ENCODE measurements around the gene LHX3. TPM values are rescaled to one million over a fixed set of nuclear protein-coding genes. Genes with fewer than 3 reads are reported as not detected.
A peak's percentile ranks its signal among the peaks of the same experiment; 100 is the strongest.

LHX3 gene
- total RNA-seq, 2 experiments from 2014 or later, result 0.11 to 0.16 TPM

GRCh38 chr9:136231478-136232297, 26.8 kb upstream of the LHX3 start:
- Histone ChIP-seq H3K4me1 (ENCODE audit: insufficient read depth, low read length) (peaks cover 21% of the 10 kb centered on the region), H3K27me3 (ENCODE audit: control insufficient read depth in 1 of 2, insufficient read depth in 2 of 2, low read length in 2 of 2) (no peaks in the 10 kb centered on the region), H3K27ac (ENCODE audit: low read depth in 1 of 2, low read length in 2 of 2) (no peak overlapping the region), H3K4me3 (ENCODE audit: low read length) (peak overlapping the region; percentile 21), H3K9me3 (ENCODE audit: control insufficient read depth in 1 of 2, insufficient read depth in 1 of 2, low read length in 2 of 2) (no peaks in the 10 kb centered on the region), H3K36me3 (ENCODE audit: insufficient read depth, low read length) (peaks cover 16% of the 10 kb centered on the region)
- Mint-ChIP-seq H3K4me1 (ENCODE audit: low read depth) (peaks cover 15% of the 10 kb centered on the region), H3K4me3 (peak overlapping the region; percentile 86), H3K27me3 (no peaks in the 10 kb centered on the region), H3K27ac (peak overlapping the region; percentile 83), H3K36me3 (ENCODE audit: low read depth) (peaks cover 21% of the 10 kb centered on the region), H3K9me3 (no peaks in the 10 kb centered on the region)
- no peak for TF ChIP-seq CTCF (IDR thresholded peaks at IDR 0.05)
- peak in 7 of 14 experiments; percentile 12 to 70 (median 40) for DNase-seq
- CTCF ChIA-PET, result no interaction called here
- POLR2A ChIA-PET, result no interaction called here
- intact Hi-C loops (cut with DNase I, micrococcal nuclease), result no loop called here
- ATAC-seq (ENCODE audit: poor library complexity), result peak; percentile 89

- Histone ChIP-seq H3K4me3 (ENCODE audit: low read length) (no peak overlapping the region), H3K27me3 (ENCODE audit: control insufficient read depth in 1 of 2, insufficient read depth in 2 of 2, low read length in 2 of 2) (no peaks in the 10 kb centered on the region), H3K27ac (ENCODE audit: low read depth in 1 of 2, low read length in 2 of 2) (no peak overlapping the region), H3K9me3 (ENCODE audit: control insufficient read depth in 1 of 2, insufficient read depth in 1 of 2, low read length in 2 of 2) (no peaks in the 10 kb centered on the region), H3K36me3 (ENCODE audit: insufficient read depth, low read length) (peaks cover 14% of the 10 kb centered on the region), H3K4me1 (ENCODE audit: insufficient read depth, low read length) (peaks cover 28% of the 10 kb centered on the region)
- peaks cover 22% of the 10 kb centered on the region for H3K36me3 Mint-ChIP-seq (ENCODE audit: low read depth)
- intact Hi-C loops (cut with DNase I, micrococcal nuclease), result no loop called here
- TF ChIP-seq CTCF (IDR thresholded peaks at IDR 0.05), result no peak
- H3K4me1 Mint-ChIP-seq (ENCODE audit: low read depth), result peaks cover 21% of the 10 kb centered on the region
- no peak overlapping the region for H3K4me3 Mint-ChIP-seq
- CTCF ChIA-PET, result no interaction called here
- DNase-seq, result no peak
- no peaks in the 10 kb centered on the region for H3K27me3 Mint-ChIP-seq
- POLR2A ChIA-PET, result no interaction called here
- H3K9me3 Mint-ChIP-seq, result no peaks in the 10 kb centered on the region
- no peak overlapping the region for H3K27ac Mint-ChIP-seq
- ATAC-seq (ENCODE audit: poor library complexity), result no peak
These were observed 25.8 kb upstream of the LHX3 start for GRCh38 chr9:136230773-136231172.

GRCh38 chr9:136230365-136230764, 25.4 kb upstream of the LHX3 start:
- no peak for ATAC-seq (ENCODE audit: poor library complexity)
- Histone ChIP-seq H3K36me3 (ENCODE audit: insufficient read depth, low read length) (peaks cover 10% of the 10 kb centered on the region), H3K4me3 (ENCODE audit: low read length) (no peak overlapping the region), H3K27ac (ENCODE audit: low read depth in 1 of 2, low read length in 2 of 2) (no peak overlapping the region), H3K4me1 (ENCODE audit: insufficient read depth, low read length) (peaks cover 32% of the 10 kb centered on the region), H3K9me3 (ENCODE audit: control insufficient read depth in 1 of 2, insufficient read depth in 1 of 2, low read length in 2 of 2) (no peaks in the 10 kb centered on the region), H3K27me3 (ENCODE audit: control insufficient read depth in 1 of 2, insufficient read depth in 2 of 2, low read length in 2 of 2) (no peaks in the 10 kb centered on the region)
- intact Hi-C loops (cut with DNase I, micrococcal nuclease), result no loop called here
- POLR2A ChIA-PET, result no interaction called here
- no peak for DNase-seq
- H3K9me3 Mint-ChIP-seq, result no peaks in the 10 kb centered on the region
- peaks cover 25% of the 10 kb centered on the region for H3K4me1 Mint-ChIP-seq (ENCODE audit: low read depth)
- no peak for TF ChIP-seq CTCF (IDR thresholded peaks at IDR 0.05)
- H3K27ac Mint-ChIP-seq, result peak overlapping the region; percentile 5
- H3K27me3 Mint-ChIP-seq, result no peaks in the 10 kb centered on the region
- H3K36me3 Mint-ChIP-seq (ENCODE audit: low read depth), result peaks cover 26% of the 10 kb centered on the region
- CTCF ChIA-PET, result no interaction called here
- H3K4me3 Mint-ChIP-seq, result no peak overlapping the region
